T1000 (cell line): ENCODE data around the gene EPHA4.

Experiments used
- DNase-seq: peaks from one replicate; lab custom pipeline; 2025; ENCODE audit warnings: mixed read lengths; lab: John Stamatoyannopoulos, UW

The EPHA4 gene

DNA sequence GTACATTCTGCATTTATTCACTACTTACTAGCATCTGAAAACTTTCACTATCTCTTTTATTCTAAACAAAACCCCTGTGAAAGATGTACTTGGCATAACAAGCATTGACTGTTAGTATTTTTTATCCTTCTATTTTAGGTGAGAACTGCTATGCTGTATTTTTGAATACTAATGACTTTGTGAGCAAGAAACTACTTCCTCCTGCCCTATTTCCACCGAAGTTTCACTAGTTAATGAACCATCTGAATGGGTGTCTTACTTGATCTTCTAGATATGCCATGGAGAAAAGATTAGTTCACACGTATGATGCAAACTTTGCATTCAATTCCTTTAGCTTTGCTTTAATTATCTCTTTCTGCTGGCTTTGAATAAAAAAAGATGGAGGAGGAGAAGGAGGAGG lies 68.1 kb downstream of the EPHA4 start:
- no peak for DNase-seq

DNA sequence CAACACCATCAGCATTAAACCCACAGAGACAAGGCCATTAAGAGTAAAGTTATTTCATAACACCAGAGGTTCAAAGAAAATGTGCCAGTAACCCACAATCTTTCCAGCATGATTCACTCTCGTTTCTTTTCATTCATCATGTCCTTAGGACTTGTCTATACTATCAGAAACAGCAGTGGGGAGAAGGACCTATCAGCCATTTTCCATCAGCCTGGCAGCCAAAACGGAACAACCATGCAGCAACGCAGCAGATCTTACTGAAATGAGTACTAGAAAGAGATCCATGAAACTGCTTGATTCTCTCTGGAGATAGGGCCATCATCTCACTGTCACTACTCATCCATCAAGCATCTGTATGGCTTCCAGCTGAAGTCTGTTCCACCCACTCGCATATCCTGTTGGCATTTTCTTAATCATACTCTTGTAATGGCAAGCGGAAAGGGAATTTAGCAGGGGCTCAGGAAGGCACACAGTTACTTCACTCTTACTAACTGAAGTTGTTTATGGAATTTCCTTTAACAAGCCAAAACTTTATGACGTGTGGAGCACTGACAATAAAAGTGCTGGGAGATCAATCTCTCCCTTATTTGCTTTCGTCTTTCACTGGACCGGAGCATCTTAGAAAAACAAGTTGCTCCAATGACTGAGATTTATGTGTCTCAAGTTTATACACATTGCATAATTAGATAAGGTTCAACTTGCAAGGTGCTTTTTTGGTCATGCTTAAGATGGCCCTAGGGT lies 69.7 kb downstream of the EPHA4 start:
- peak; percentile 17 for DNase-seq

DNA sequence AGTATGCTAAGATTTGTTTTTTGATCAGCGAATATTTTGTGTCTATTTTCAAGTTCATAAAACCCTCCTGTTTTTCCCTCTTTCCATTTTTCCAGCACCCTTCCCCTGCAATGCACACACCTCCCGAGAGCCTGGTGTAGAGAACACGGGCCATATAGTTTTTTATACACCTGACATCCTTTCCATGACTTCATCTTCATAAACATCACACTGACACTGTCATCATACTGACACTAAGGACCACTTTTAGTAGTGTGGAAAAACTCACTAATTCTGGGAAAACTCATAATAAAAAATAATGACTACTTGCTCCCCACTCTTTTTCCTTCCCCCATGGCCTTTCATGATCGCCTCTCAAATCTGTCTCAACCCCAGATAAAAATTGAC lies 70.2 kb downstream of the EPHA4 start:
- no peak for DNase-seq

DNA sequence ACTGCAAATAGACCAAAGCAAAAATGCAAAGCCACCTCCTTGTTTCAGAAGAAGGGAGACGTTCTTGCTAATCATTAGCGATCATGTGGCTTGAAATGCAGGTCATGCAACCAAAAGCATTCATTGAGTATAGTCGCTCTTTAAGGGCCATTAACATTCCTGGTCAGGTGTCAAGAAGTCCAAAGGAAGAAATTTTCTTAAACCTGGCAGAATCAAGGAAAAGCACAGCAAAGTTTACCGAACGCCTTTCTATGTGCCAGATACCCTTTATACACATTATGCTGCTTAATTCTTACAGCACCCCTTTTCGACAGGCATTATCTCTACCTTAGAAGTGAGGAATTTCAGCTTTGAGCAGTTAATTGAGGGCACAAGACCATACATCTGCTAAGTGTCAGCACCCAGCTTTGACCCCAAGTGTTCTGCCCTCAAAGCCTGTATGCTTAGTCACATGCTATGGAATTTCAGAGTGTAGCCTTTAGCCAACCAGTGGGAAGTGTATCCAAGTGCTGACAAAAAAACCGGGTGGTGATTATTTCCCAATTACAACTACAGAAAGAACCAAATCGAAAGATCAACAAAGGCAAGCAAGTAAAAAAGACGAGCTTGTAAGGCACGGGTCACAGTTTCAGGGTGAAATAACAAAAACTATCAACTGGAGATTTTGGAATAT lies 70.8 kb downstream of the EPHA4 start:
- no peak for DNase-seq

DNA sequence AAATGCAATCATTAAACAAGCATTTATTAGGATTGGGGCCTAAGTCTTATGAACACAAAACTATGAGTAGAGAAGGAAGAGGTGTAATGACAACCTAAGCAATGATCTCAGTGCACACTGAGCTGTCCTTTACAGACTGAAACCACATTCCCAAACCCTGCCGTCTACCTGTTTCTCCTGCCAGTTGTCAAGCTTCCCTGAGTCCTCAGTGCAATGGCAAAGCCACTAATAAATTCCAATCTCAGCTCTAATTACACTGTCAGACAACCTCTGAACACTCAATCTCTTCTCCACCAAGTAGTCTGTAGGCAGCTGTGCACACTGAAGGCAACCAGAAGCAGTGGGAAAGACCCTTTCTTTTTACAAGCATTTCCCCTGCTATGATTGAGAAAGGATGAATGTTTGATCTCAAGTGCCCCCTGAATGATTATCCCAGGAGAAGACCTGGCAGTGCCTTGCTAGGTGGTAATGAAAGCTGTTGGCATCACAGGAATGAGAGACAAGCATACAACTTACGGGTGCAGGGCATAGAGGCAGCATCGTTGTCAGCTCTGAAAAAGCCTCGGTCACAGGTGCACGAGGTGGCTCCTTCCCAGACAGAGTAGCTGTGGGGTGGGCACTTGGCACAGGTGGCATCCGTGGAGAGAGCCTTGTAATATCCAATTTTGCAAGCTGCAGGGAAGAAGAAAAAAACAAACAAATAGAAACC lies 71.4 kb downstream of the EPHA4 start:
- DNase-seq, result no peak

DNA sequence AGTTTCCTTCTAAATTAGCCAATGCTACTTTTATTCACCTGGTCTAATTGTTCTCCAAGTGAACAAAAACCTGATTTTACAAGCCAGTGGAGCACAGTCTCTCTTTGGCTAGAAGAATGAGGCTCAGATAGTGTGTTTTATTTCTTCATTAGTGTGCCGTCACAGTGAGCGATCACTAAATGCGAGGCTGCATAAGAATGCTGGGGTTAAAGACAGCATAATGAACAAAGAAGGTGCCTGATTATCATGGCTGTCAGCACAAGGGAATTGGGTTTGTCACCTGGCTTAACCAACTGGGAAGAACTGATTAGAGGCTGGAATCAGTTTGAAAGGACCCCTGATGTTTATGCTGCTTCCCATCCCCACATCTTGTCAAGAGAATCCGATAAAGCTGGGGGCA lies 76.4 kb downstream of the EPHA4 start:
- no peak for DNase-seq

DNA sequence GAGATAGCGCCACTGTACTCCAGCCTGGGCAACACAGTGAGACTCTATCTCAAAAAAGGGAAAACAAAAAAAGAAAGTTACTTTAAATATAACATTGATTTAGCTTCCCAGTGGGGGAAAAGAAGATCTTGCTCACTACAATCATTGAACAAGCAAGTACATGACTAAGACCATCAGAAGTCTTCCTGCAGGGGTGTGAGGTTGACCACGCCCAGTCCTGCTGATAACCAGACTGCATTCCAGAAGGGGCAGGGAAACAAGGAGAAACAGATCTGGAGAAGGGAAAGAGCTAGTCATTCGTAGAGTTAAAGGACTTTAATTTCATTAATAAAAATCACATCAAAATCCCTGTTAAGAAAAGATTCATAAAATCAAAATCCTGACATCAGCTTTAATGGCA lies 77.5 kb downstream of the EPHA4 start:
- DNase-seq, result no peak

DNA sequence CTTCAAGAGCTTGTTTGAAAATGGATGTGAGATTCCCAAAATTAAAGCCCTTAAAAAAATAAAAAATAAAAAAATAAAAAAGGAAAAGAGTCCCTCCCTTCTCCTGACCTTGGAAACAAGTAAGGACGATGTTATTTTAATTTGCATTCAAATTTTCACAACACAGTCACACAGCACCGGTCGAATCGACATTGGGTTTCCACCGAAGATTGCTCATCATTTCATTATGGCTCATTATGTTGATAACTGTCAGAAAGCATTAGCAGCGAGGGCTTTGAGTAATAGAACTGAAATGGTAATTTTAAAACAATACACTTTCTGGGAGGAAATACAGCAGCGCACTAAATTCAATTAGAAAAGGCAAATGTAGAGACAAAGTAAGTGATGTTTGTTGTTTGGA lies 78.7 kb downstream of the EPHA4 start:
- DNase-seq, result no peak

DNA sequence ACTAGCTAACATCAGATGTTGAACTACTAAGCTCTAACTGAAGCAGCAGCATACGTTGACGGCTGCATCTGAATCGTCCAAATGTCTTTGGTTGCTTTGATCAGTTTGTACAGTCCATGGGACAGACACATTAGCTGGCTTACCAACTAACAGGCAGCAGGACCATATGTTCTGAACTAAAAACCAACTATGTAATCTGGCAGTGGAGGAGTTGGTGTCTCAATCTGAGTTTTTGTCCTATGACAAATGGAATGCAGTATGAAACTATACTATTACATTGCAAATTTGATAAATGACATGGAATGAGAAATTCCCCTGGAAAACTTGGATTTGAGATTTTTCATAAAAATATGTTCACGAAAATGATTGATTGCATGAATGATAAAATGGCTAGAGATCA lies 79.5 kb downstream of the EPHA4 start:
- no peak for DNase-seq

DNA sequence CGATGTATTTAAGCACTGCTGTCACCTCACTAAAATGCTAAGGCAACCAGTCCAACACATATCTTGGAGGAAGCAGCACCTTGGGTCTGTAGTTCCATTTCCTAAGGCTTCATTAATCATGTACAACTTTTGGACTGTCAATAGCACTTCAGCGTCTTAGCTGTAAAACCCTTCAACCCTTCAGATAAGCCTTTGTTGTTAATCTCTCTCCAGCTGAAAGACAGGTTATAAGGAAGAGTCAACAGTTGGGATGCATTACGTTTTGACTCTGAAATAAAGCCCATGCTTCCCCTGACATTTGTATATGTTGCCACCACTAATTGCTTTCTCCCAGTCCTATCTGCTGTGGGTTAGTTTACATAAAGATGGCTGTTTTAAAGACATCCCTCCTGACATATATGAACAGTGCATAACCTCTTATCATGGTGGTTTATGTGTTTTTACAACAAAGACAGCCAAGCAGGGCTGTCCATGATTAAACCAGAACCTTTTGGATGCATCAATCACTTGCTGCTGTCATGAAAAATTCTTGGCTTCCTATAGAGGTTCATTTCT lies 81.5 kb downstream of the EPHA4 start:
- DNase-seq, result no peak

DNA sequence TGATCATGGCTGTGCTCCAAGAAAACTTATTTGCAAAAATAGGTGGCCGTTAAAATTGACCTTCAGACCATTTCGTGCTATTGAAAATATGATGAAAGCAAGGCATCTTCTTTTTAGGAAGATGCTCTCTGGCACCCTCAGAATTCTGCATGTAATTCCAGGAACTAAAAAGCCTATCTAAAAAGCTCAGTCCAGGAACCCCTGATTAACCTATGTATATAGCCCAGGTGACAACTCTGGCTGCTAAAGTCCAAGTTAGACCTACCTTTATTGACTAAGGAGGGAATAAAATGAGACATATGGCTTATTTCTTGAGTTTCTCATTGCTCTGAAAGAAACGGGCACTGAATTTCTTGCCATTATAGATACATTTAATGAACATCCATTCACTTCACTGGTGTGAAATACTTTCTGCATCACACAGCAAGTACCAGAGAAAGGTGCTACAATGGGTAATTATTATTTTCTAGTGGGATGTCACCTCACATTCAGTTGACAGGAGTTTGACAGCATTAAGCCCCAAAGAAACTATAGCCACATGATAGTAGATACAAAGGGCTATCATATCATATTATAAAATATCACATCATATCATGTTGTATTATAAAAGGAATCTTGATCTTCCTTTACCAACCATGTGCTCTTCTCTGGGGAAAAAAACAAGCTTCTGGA lies 83.8 kb downstream of the EPHA4 start:
- DNase-seq, result no peak

DNA sequence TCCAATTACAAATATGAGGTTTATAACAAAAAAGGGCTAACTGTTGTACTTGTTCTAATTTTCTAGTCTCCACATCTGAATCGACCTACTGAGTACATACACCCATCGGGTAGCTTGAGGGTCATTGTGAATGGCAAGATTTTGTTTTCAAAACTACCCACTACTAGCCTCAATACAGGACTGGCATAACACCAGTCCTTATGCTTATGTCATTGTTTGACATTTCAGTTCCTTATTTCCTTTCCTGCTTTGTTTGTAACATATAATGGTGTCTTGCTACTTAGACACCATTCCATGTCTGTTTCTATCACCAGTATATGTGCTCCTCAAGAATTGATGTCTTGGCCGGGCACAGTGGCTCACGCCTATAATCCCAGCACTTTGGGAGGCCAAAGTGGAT lies 86.0 kb downstream of the EPHA4 start:
- no peak for DNase-seq

DNA sequence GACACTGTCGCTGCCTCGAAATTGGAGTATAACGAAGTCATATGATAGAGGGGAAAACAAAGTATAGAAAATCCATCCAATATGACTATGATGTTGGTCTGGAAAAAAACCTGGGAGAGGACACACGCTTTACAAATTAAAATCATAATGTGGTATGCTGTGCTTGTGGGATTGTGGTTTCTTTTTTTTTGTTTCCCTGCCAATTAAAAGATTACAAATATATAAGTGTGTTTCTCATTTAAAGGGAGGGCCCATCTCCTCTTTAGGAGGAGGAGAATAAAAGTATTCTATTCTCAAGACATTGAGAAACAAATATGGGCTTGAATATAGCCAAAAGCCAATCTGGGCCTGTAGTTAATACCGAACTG lies 86.6 kb downstream of the EPHA4 start:
- DNase-seq, result no peak

DNA sequence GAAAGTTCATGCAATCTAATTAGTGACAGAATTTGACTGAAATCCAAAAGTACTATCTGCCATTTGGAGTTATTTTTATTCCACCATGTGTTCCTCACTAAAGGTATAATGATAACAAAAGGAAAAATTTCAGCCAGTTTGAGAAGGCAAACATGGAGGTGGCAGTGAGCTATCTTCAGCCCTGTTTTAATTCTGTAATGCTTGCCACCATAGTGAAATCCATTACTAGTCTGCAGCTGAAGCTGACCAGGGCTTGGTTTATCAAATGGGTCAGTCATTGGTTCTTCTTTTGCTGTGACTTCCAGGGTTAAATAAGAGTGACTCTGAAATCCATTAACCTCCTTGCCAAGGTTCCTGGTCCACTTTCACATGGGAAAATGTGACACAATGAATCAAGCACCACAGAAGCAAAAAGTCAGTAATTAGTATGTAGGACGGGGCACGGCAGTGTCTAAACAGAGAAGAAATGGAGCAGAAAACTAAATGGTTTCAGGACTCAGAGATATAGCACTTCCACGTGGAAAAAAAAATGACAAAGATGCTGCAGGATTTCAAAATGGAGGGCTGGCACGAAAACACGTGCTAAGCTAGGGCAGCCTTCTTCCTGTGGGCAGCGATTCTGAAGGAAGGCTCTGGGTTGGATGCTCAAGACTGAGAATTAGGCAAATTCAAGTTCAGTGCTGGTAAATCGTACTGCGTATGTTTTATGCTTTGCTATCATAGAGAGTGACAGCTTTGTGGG lies 87.2 kb downstream of the EPHA4 start:
- no peak for DNase-seq

DNA sequence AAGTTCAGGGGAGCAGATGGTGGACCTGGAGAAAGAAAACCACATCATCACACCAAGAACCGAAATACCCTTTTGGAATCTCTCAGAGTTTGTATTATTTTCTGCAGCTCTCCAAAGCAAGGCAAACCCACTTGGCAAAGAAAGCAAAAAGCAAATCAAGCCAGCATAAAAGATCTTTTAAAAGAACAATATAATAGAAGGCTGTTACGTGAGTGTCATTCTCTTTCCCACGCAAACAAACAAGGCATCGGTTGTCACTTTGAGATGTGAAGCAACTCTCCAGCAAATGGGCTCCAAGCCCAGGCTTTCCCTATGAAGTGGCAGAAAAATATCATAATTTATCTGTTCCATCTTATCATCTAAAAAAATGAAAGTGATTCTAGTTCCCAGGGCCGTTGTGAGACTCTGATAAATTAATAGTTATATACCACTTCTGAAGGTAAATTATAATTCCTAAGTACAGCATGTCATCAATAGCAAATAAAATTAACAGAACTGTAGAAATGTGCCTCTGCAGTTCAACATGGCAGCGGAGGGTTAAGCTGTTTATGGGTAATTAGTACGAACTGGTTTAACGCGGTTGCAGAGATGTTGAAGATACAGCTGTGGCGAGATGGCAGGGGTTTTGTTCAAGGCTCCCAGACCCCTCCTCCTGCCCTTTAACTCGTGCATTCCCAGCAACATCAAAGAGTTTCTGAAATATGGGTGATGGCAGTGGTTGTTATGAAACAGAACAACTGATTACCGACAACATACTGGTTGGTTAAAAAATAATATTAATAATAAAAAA lies 89.2 kb downstream of the EPHA4 start:
- DNase-seq, result no peak

DNA sequence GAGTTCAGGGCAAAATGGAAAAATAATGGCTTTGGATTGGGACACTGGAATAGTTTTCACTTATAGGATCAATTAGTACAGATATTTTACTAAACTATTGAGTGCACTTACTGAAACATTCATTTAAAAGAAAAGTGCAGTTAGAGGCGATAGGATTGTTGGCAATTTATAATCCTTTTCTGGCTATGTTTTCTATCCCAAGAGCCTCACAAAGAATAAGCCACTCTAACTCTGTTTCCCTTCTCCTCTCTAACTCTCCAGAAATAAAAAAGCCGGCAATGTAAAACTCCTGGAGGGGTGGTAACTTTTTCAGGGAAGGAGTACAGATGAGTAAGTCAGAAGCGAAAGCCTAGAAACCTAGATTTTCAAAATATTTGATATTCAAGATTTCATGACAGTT lies 91.3 kb downstream of the EPHA4 start:
- DNase-seq, result no peak

DNA sequence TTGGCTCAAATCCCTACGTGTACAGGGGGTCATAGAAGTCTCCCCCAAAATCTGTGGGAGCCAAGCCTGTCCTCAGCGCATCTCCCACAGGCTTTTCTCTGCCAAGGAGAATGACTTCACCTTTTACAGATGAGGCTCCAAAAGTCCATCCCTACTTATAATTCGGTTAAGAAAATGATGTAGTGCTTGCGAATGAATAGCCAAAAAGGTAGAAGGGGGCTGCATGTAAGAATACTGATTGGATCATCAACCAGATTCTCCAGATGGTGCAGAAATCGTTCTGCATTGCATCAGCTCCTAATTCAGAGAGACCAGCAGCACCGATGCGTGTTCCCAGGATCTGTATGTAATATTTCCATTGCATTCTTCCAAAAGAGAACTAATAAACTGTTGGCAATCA lies 91.9 kb downstream of the EPHA4 start:
- no peak for DNase-seq

DNA sequence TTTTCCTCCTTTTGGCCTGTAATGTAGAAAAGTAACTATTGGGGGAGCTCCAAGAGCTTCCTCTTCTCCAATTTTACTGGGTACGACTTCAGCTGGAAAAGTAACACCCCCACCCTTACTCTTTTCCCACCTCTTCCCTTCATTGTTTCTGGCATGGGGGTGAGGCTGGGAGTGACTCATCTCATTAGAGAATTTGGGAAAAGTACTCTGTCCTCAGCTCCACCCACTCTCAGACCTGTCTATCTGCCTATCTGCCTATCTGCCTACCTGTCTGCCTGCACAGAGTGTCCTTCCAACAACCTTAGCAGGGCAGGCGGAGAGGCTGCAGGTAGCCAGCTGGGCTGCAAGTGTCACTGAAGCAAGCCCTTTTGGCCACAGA lies 93.6 kb downstream of the EPHA4 start:
- DNase-seq, result no peak

DNA sequence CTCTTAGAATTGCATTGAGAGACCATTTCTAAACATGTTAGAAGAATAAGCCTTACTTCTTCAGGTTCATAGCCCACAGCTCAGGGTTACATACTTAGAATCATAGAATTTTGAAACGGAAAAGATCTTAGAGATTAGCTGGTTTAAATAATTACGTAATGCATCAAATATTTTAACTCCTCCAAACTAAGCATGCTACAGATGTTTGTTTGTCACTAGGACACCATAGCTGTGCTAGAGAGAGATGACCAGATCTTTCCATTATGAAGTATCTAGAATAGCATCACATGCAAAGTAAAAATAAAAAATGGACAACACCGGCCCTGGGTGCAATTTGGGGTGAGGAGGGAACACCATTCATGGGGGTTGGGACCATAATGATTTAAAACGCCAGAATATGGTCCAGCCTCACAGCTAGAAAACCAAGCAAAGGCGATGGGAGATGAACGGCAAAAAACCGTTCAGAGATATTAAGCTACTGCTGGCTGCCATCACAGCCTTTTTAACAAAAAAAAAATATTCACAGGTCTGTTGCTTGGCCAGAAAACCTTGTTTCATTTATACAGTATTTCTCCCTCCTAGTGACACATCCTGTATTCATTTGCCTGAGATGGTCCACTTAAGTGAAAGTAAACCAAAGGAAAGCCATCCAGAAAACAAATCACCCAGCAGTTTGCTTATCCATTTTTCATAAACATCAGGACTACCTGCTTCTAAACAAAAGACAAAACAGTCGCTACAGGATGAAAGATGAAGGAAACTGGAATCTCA lies 94.2 kb downstream of the EPHA4 start:
- DNase-seq, result no peak

DNA sequence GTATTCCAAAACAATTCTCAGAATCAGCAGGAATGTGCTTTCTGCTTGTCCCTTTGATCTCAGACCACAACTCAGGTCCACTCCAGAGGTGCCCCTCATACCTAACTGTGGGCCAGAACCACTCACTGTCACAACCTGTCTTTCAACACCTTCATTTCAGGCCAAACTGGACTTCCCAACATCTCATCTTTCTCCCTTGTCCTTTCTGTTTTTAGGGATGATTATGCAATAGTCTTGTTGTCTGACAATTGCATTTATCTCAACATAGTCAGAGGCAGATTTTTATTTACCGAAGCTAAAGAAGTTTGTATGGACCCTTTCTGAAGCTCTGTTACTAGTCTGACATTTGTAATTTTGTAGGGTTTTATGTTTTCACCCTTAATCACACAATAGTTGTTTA lies 95.9 kb downstream of the EPHA4 start:
- DNase-seq, result no peak
